GM12801 (cell line): ENCODE results near the gene SUPT16H.

Experiments used
- CTCF ChIP-seq: IDR thresholded peaks from one replicate; pipeline ENCODE4 v1.5.1; 2011; ENCODE audit warnings: control low read depth; ENCODE audit not compliant: insufficient read length; ENCODE audit errors: extremely low read depth

Gene SUPT16H

GRCh38 chr14:21326972-21327371 lies 56.8 kb downstream of the SUPT16H start:
- TF ChIP-seq CTCF = no peak

- no peak for TF ChIP-seq CTCF
Observed at GRCh38 chr14:21322716-21323115, 61.1 kb downstream of the SUPT16H start.

- TF ChIP-seq CTCF = no peak
Observed at GRCh38 chr14:21320913-21321312, 62.9 kb downstream of the SUPT16H start.

DNA sequence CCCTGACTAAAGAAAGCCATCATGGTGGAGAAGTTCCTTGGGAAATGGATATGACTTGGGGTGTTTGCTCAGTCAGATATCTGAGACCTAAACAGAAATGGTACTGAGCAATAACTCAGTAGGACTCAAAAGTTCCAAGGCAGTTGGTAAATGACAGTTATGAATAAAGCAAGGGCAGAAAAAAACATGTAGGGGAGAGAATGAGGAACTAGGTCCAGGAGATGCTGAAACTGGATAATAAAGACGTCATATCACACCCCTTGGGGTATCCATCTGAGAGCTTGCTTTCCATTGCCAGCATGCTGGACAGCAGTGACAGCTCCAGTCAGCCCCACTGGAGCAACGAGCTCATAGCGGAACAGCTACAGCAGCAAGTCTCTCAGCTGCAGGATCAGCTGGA lies 66.4 kb downstream of the SUPT16H start:
- TF ChIP-seq CTCF = no peak

- TF ChIP-seq CTCF = no peak
Observed at GRCh38 chr14:21313512-21313911, 70.3 kb downstream of the SUPT16H start.

DNA sequence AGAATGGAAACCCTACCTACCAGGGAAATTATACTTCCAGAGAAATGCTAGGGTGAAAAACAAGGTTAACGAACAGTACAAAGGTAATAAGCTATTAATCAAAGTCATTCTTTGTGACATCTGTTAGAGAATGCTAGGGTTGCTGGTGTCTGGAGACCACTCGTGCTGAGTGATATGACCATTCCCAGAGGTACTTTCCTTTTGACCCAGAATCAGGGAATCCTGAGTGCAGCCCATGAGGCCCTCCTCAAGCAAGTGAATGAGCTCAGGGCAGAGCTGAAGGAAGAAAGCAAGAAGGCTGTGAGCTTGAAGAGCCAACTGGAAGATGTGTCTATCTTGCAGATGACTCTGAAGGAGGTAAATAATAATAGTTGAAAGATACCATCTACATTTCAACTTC lies 72.2 kb downstream of the SUPT16H start:
- no peak for TF ChIP-seq CTCF

GRCh38 chr14:21309956-21310355 lies 73.9 kb downstream of the SUPT16H start:
- no peak for TF ChIP-seq CTCF

DNA sequence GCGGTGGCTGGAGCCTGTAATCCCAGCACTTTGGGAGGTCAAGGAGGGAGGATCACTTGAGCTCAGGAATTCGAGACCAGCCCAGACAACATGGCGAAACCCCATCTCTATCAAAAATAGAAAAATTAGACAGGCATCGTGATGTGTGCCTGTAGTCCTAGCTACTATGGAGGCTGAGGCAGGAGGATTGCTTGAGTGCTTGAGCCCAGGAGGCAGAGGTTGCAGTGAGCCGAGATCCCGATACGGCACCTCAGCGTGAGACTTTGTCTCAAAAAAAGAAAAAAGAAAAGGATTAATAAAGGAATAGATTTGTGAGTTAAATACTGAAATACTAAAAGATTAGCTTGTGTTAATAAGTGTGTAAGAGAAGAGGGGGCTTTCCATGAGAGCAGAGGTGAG lies 74.6 kb downstream of the SUPT16H start:
- no peak for TF ChIP-seq CTCF
